Sigmoid colon (tissue), 7 donors: Measurements from ENCODE around the gene ANKRD33B. TPM values are rescaled to one million over a fixed set of nuclear protein-coding genes. Genes with fewer than 3 reads are reported as not detected.

ENCODE experiments used
- DNase-seq: peaks from one replicate; pipeline ENCODE4 v3.0.0-alpha.2; 2019
- H3K27ac ChIP-seq, 4 donors: fragments of 200-600 bp; sonication (generic); one replicate each; pipeline ENCODE4 v1.5.1; 2016 to 2019; ENCODE audit warnings: mild to moderate bottlenecking in 1 of 4
- H3K27me3 ChIP-seq, 3 donors: fragments of 200-600 bp; sonication (generic); one replicate each; pipeline ENCODE4 v1.5.1; 2019; ENCODE audit warnings: mild to moderate bottlenecking in 1 of 3
- H3K36me3 ChIP-seq, 4 donors: fragments of 200-600 bp; sonication (generic); one replicate each; pipeline ENCODE4 v1.5.1; 2016 to 2019
- H3K4me1 ChIP-seq, 4 donors: fragments of 200-600 bp; sonication (generic); one replicate each; pipeline ENCODE4 v1.5.1; 2017 to 2019
- H3K4me3 ChIP-seq, 4 donors: fragments of 200-600 bp; sonication (generic); one replicate each; pipeline ENCODE4 v1.5.1; 2017 to 2019; ENCODE audit warnings: mild to moderate bottlenecking in 2 of 4, moderate library complexity in 1 of 4
- H3K9me3 ChIP-seq, 4 donors: fragments of 200-600 bp in 3 of 4; sonication (generic) in 3 of 4; one replicate each; pipeline versions ENCODE4 v1.5.1 to v1.6.1; 2013 to 2019
- EP300 ChIP-seq, 4 donors: sonication (generic); formaldehyde crosslinking; IDR thresholded peaks; one replicate each; pipeline ENCODE4 v1.6.1; 2017; ENCODE audit warnings: antibody characterized with exemption in 4 of 4
- POLR2A ChIP-seq, 2 donors: fragments of 450-650 bp; IDR thresholded peaks; one replicate each; pipeline ENCODE4 v1.6.1; 2016; ENCODE audit warnings: antibody characterized with exemption in 2 of 2, mild to moderate bottlenecking in 2 of 2, moderate library complexity in 2 of 2
- POLR2AphosphoS5 ChIP-seq, 4 donors: sonication (generic); formaldehyde crosslinking; IDR thresholded peaks; one replicate each; pipeline ENCODE4 v1.6.1; 2017; ENCODE audit warnings: antibody characterized with exemption in 4 of 4
- WGBS, 2 donors: extraction: QIAGEN DNeasy Blood & Tissue Kit; methylation state at CpG; one replicate each; pipeline ENCODE4 v1.1.7; 2013; 5-methylcytosine and 5-hydroxymethylcytosine counted together
- intact Hi-C: fragments of 100-400 bp; cut with DNase I; formaldehyde crosslinking; loops from one replicate; pipeline ENCODE4 v1.15.1; 2023
- polyA plus RNA-seq, 3 donors: library from polyadenylated mRNA; stranded (reverse); fragments of 200-250 nt; gene quantifications; one replicate each; pipeline ENCODE4 v1.2.3, GENCODE V29; 2013
- total RNA-seq, 4 donors: library from RNA; depleted of rRNA; stranded (reverse); fragments of >200 nt; gene quantifications; one replicate each; pipeline ENCODE4 v1.1.0, GENCODE V29; 2016
- TF ChIP-seq, protein P1 (sequence below), 4 experiments: fragments of 450-650 bp in 3 of 4; fragments of 200-600 bp in 1 of 4; IDR thresholded peaks; one replicate each; pipeline ENCODE4 v1.5.1; 2016 to 2019; ENCODE audit warnings: antibody characterized with exemption in 4 of 4, mild to moderate bottlenecking in 3 of 4, moderate library complexity in 2 of 4
- donor health status: healthy with polysubstance abuse.
- donor health status: Bipolar disorder and iron deficiency.
- donor health status: healthy.

The ANKRD33B gene
- total and polyA plus RNA-seq, 7 donors: 0.23 to 4.6 (median 2.7) TPM

- Histone ChIP-seq H3K9me3 (no peaks in the 10 kb centered on the region), H3K27ac (peak overlapping the region; percentile 43 to 63 (median 56)), H3K4me1 (no peaks in the 10 kb centered on the region), H3K27me3 (no peaks in the 10 kb centered on the region), H3K4me3 (no peak overlapping the region), H3K36me3 (no peaks in the 10 kb centered on the region)
- 92 to 93% methylated on average over 11 of the region's 11 CpGs for WGBS, 2 donors
- no peak for DNase-seq
- intact Hi-C loops: no loop called here
- TF ChIP-seq, protein P1, sequence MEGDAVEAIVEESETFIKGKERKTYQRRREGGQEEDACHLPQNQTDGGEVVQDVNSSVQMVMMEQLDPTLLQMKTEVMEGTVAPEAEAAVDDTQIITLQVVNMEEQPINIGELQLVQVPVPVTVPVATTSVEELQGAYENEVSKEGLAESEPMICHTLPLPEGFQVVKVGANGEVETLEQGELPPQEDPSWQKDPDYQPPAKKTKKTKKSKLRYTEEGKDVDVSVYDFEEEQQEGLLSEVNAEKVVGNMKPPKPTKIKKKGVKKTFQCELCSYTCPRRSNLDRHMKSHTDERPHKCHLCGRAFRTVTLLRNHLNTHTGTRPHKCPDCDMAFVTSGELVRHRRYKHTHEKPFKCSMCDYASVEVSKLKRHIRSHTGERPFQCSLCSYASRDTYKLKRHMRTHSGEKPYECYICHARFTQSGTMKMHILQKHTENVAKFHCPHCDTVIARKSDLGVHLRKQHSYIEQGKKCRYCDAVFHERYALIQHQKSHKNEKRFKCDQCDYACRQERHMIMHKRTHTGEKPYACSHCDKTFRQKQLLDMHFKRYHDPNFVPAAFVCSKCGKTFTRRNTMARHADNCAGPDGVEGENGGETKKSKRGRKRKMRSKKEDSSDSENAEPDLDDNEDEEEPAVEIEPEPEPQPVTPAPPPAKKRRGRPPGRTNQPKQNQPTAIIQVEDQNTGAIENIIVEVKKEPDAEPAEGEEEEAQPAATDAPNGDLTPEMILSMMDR (IDR thresholded peaks at IDR 0.05): no peak
- no peak for TF ChIP-seq EP300 (IDR thresholded peaks at IDR 0.05)
Observed at GRCh38 chr5:10594591-10595210, 30.8 kb downstream of the ANKRD33B start.

GRCh38 chr5:10595293-10595671 lies 31.4 kb downstream of the ANKRD33B start:
- TF ChIP-seq, protein P1 (IDR thresholded peaks at IDR 0.05): no peak
- TF ChIP-seq EP300 (IDR thresholded peaks at IDR 0.05) (no peak), POLR2A (IDR thresholded peaks at IDR 0.05) (no peak), POLR2AphosphoS5 (IDR thresholded peaks at IDR 0.05) (no peak)
- Histone ChIP-seq H3K27me3 (no peaks in the 10 kb centered on the region), H3K4me3 (no peak overlapping the region), H3K9me3 (no peaks in the 10 kb centered on the region), H3K27ac (peak overlapping the region; percentile 43 to 63 (median 56)), H3K36me3 (no peaks in the 10 kb centered on the region), H3K4me1 (no peaks in the 10 kb centered on the region)
- WGBS, 2 donors: 91 to 93% methylated on average over 6 of the region's 6 CpGs
- intact Hi-C loops: no loop called here
- DNase-seq: no peak

GRCh38 chr5:10595672-10596309 lies 31.9 kb downstream of the ANKRD33B start:
- Histone ChIP-seq H3K36me3 (no peaks in the 10 kb centered on the region), H3K27ac (peak overlapping the region; percentile 43 to 63 (median 56)), H3K27me3 (no peaks in the 10 kb centered on the region), H3K4me1 (no peaks in the 10 kb centered on the region), H3K4me3 (no peak overlapping the region), H3K9me3 (no peaks in the 10 kb centered on the region)
- intact Hi-C loops: no loop called here
- WGBS, 2 donors: 36 to 48% methylated on average over 8 of the region's 8 CpGs
- TF ChIP-seq EP300 (IDR thresholded peaks at IDR 0.05) (peak in 1 of 4 donors; percentile 10), POLR2AphosphoS5 (IDR thresholded peaks at IDR 0.05) (peak in 1 of 4 donors; percentile 63), POLR2A (IDR thresholded peaks at IDR 0.05) (no peak)
- TF ChIP-seq, protein P1 (IDR thresholded peaks at IDR 0.05): no peak
- no peak for DNase-seq

GRCh38 chr5:10596310-10596703 lies 32.4 kb downstream of the ANKRD33B start:
- Histone ChIP-seq H3K9me3 (no peaks in the 10 kb centered on the region), H3K4me1 (peaks cover 0 to 5% (median 4%) of the 10 kb centered on the region in 4 donors), H3K27me3 (no peaks in the 10 kb centered on the region), H3K36me3 (no peaks in the 10 kb centered on the region), H3K4me3 (no peak overlapping the region), H3K27ac (peak overlapping the region in 3 of 4 donors; percentile 43 to 63 (median 56))
- DNase-seq: no peak
- intact Hi-C loops: no loop called here
- no peak for TF ChIP-seq POLR2AphosphoS5 (IDR thresholded peaks at IDR 0.05)
- no peak for TF ChIP-seq EP300 (IDR thresholded peaks at IDR 0.05)
- TF ChIP-seq, protein P1 (IDR thresholded peaks at IDR 0.05): no peak
- no peak for TF ChIP-seq POLR2A (IDR thresholded peaks at IDR 0.05)
- 93 to 97% methylated on average over 3 of the region's 3 CpGs for WGBS, 2 donors
